ENCODE data around the gene PADI4.

PADI4 gene

DNA sequence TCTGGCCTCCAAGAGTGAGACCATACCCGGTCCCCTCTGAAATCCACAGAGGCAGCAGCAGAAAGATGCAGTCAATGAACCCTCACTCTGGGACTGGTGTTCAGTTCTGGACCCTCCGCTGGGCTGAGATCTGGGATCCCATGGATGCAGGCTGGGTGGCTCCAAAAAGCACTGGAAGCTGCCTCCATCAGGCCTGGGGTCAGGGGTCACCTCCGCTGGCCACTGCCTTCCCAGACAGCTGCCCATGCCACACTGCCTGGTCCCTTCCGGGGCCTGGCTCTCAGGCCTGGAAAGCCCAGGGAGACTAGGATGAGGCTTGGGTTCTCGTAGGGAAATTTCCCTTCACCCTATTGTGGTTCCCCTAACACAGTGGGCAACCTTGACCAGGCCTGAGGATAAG, 21.4 kb upstream of the PADI4 start:
- no peak for DNase-seq

DNA sequence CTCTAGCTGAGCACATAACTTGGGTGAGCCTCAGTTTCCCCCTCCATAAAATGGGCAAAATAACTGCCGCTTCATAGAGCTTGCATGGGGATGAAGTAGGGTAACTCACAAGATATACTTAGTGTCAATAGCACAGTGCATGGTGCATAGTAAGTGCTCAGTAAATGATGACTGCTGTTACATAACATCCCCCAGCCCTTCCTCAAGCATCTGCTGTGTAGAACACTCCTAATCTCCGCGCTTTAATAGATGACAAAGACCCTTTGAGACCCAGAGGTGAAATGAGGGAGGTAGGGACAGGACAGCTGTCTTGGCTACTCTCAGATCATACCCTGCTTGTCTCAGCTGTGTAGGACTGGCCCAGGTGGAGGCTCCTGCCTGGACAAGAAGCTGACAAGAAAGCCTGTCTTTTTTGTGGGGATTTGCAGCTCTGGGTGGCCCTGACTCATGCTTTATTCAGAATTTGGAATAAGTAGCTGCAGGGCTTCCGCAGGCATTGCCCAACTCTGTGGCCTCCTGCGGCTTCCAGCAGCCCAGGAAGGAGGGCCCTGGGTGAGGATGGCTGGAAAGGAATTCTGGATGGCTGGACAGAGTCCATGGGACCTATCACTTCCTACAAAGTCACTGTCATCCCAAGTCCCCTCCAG, 20.7 kb upstream of the PADI4 start:
- no peak for DNase-seq

DNA sequence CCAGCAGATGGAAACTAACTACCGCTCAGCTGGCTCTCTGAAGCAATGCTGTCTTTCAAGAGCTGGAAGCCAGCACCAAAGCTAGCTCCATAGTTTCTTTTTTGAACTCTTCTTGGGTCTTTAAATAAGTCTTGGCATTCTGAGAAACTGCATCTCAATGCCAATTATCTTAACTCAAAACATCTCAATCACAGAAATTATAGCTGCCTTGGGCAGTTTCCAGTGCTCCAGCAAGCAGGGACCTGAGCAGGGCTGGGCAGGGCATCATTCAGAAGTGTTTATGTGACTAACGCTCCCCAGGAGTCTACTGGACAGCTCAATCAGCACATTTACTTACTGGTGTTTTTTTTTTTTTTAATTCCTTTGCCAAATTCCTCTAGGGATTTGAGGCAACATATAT, 18.3 kb upstream of the PADI4 start:
- DNase-seq = no peak

DNA sequence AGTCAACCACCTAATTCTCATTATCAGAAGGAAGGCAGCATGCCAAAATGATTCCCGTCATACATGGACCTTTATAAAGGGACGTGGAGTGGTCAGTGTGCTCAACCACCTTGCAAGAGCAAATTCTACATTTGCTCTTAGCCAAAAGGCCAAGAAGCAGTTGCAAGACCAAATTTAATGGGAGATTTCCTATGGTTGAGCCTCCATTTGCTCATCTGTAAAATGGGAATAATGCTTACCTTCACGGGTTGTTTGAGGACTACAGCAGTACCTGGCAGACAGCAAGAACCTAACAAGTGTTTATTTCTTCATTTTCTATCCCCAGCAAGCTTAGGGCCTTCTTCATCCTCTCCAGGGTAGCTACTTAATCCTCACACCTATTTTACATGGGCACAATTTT, 17.4 kb upstream of the PADI4 start:
- DNase-seq = no peak

DNA sequence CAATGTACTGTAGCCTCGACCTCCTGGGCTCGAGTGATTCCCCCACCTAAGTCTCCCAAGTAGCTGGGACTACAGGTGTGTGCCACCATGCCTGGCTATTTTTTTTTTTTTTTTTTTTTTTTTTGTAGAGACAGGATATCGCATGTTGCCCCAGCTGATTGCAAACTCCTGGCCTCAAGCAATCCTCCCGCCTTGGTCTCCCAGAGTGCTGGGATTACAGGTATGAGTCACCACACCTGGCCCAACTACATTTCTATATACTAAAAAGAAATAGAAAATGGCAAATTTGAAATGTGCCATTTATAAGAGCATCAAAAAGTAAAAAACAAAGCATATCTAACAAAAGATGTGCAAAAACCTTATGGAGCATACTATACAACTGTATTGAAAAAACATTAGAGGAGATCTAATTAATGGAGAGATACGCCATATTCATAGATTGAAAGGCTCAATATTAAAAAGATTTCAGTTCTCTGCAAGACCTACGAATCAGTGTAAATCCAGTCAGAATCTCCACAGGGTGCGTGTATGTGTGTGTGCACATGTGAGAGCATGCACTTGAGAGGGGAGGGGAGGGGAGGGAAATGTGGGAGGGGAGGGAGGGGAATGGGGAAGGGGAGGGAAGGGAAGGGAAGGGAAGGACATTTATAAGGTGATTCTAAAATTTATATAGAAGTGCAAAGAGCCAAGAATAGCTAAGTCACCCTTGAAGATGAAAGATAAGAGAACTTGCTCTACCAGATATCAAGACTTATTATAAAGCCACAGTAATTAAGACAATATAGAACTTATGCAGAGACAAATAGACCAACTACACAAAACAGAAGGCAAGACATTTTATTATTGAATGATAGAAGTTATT, 15.5 kb upstream of the PADI4 start:
- no peak for DNase-seq

DNA sequence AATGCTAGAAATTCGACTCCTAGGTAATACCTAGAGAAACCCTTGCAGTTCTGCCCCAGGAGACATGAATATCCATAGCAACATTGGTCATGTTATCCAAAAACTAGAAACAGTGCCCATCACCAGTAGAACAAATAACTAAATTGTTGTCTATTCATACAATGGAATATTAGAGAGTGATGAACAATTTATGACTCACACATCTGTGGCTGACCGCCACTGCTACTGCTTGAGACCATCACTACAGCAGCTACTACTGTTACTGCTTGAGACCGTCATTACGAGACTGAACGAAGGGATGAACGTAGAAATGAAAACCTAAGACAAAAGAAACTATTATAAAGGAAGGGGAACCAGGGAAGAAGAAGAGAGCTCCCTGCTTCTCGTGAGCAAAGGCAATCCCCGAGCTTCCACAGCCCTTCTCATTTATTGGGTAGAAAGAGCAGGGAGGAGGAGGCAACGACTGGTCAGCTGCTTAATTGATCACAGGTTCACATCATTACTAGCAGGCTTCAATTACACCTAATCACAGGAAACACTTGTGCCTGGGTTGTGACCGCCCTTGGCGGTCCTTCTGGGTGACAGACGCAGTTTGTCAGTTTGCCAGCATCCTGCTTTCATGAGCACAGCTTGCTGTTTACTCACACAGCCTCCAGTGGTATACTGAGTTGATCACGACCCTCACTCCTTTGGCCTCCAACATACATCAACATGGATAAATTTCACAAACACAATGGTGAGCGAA, 14.1 kb upstream of the PADI4 start:
- peak; percentile 3 for DNase-seq

DNA sequence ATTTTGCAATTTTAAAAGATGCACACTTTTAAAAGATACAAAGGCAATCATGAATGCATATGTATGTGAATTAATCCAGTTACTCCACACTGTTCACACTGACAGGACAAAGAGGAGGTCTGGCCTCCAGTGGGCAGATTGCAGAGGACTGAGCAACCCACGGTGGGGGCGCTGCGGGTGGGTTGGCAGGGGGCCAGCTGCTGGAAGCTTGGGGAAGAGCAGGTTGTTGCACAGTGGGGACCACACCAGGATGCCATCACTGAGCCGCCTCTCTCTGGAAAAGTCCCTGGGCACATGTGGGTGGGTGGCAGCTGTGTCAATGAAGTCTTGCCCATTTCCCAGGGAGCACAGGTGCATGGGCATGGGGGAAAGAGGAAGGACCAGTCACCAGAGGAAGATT, 12.7 kb upstream of the PADI4 start:
- no peak for DNase-seq

DNA sequence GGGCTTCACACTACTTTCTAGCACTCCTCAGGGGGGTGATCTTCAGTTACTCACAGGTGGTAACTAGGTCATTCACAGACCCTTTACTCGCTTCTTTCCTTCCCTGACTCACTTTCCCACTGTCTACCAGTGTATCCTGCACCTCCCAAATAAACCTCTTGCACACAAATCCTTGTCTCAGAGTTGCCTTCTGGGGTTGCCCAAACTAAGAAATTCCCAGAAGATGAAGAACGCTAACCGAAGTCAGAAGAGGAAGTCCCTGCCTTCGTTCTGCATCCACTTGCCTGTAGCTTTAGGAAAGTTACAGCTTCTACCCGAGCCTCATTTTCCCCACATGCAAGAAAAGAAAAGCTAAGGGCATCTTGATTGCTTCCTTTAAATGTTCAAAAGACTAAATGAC, 11.9 kb upstream of the PADI4 start:
- DNase-seq = no peak

DNA sequence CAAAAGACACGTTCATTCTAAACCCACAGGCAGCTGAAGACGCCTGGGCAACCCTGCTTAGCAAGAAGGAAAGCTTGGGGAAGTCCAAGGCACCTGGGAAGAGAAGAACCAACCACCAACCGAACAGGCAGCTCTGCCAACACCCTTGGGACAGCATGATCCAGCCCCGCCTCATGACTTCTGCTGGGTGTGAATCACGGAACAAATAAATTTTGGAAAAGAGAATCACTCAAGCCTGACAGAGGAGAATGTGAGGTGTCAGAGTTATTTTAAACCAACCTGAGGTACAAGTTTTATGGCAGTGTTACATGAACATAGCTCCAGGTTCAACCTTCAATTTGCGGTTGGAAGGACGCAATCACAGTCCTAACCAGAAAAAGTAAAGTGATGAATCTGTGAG, 10.0 kb upstream of the PADI4 start:
- DNase-seq = no peak

DNA sequence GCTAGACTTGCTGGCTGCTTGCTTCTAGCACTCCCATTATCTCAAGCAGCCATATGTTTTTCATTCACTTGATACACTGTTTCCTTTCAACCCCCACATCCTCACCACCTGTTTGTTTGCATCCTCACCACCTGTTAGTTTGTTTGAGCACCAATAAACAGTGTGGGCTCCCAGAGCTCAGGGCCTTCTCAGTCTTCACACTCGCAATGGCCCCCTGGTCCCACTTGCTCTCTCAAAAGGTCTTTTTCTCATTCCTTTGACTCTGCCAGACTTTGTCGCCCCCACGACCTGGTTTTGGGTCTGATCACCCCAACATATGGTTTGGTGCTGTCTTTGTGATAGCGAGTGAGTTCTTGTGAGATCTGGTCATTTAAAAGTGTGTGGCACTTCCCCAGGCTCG, 6.2 kb upstream of the PADI4 start:
- no peak for DNase-seq

DNA sequence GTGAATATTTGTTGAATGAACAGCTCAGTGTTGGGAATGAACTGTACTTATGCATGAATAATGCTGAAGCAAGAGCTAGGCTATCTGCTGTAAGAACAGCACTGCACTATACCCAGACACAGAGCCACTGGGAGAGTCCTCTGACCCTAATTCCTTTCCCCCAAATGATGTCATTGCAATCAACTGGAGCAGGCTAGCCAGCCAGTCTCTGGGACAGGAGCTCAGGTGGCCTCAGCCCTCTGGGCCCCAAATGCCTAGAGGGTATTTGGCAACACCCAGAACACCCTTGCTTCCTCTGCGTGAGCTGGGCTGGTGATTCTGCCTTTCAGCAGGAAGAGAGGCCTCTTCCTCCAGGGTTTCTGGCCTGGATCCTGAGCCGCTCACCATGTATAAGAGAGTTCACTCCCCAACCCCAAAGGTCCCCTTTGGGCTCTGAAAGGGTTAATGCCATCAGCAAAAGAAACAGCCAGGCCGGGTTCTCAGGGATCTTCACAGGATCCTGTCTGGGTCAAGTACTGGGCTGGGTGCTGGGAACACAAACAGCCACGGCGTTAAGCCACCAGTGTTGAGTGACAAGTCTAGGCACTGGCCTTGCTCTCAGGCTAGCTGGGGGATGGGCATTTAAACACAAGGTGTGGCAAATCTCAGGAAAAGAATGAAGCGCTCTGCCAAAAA, 3.7 kb upstream of the PADI4 start:
- DNase-seq = no peak

DNA sequence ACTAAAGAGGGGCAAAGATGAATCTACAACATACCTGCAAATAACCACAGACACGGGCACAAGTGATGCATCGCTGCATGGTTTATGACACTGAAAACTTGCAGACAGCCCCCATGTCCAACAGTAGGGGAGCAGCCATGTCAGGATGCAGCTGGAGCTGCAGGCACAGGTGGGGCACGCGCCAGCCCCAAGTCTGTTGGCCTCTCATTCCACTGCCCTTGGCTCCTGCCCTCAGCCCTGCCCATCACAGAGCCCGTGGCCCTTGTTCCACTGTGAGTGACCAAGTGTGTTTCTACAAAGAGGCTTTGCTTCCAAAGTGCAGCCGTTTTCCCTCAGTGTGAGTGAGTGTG, 3.2 kb upstream of the PADI4 start:
- DNase-seq = no peak

DNA sequence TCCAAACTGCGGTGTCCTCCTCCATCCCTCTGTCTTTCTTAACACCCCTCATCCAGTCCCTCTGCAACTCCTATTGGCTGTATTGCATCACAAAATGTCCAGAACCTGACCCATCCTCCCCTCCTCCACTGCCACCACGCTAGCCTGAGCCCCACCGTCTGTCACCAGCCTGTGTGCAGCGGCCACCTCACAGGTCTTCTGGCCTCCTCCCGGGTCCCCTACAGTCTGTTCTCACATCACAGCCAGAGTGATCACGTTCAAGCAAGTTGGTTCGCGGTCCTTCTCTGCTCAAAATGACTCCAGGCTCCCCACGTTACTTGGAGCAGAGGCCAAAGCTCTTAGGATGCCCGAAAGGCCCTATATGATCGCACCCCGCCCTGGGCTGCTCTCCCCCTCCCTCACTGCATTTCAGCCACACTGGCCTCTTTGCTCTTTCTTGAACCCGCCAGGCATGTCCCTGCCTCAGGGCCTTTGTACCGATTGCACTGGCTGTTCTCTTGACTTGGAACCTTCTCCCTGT, 2.4 kb upstream of the PADI4 start:
- DNase-seq = no peak

DNA sequence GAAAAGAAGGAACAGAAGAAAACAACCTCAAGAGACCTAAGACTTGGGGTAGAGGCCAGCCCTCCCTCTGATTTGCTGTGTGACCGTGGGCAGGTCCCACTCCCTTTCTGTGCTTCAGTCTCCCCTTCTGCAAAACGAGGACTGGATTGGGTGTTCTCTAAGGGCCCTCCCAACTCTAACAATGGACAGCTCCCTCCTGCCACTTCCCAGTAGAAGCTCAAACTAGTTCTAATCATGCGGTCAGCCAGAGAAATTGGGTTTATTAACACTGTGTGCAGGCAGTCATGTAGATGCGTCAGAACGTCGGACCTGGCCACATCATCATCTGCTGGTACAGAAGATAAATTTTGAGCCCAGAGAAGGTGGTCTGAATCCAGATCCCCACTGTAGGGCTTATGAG, 1.6 kb upstream of the PADI4 start:
- DNase-seq = no peak

DNA sequence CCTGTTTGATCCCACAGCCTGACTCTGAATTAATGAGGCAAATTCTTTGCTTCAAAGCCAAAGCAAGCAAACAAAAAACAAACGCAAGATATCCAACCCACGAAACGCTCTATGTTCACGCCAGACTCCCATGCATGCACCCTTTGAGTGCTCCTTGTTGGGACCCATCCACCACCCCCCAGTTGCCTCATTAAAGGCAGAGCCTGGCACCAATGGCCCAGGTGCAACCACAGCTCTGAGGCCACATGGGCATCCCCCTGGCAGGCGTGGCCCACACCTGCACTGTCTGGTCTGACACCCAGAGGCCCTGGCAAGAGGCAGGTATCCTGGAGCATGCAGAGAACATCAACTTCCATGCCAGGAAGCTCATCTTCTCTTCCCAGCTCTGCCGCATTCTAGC, 1.1 kb upstream of the PADI4 start:
- DNase-seq = no peak

DNA sequence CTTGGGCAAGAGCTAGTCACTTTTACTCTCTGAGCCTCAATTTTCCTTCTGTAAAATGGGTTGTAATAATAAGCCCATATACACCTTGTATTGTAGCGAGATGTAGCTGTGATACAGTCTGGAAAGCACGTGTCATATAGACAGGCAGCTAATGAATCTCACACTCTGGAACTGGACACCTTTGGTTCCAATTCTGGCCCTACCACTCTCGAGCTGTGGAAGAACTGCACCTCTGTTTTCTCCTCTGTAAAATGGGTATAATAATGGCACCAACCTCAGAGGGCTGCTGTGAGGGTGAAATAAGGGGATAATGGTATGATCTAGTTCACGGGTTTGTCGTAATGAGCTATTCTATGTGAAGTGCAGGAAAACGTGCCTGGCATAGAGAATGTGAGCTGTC, 668 bp upstream of the PADI4 start:
- no peak for DNase-seq

DNA sequence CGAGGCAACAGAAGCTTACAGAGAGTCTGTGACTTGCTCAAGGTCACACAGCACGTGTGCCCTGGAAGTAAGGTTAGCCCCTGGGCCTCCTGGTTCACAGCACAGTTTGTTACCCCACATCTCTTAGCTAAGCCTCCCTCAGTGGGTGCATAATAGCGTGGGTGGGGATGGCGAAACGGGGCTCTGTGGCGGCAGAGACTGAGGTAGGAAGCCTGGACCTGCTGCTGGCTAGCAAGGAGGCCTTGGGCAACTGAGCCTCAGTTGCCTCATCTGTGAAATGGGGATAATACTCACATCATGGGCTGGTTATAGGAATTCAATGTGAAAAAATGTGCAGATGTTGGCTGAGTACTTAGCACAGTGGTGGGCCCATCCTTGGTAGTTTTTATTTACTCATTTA, 596 bp downstream of the PADI4 start:
- no peak for DNase-seq

DNA sequence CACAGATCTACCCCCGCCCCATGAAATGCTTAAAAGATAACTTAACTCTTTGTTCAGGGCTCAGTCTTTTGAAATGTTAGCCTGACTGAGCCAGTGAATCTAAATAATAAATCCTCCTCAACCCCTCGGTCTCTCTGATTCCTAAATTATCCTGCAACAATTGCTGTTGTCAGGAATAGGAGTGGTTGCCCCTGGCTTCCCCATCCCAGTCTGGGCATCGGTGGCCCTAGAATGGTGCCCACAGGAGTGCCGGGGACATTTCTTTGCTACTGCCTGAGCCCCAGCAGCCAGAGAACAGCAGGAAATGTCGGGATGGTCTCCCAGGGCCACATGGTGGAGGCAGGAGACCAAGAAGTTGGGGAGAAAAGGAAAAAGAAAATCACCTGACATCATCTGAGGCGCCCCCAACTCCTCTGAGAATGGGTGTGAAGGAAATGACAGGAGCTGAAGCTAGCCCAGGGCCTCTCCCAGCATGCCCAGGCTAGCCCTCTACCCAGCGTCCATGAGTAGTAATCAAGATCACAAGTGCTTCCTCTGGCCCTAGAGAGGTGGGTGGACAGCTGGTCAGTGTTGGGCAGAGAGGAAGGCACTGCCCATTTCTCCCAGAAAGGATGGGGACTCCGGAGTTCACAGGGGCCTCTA, 1.6 kb downstream of the PADI4 start:
- no peak for DNase-seq

DNA sequence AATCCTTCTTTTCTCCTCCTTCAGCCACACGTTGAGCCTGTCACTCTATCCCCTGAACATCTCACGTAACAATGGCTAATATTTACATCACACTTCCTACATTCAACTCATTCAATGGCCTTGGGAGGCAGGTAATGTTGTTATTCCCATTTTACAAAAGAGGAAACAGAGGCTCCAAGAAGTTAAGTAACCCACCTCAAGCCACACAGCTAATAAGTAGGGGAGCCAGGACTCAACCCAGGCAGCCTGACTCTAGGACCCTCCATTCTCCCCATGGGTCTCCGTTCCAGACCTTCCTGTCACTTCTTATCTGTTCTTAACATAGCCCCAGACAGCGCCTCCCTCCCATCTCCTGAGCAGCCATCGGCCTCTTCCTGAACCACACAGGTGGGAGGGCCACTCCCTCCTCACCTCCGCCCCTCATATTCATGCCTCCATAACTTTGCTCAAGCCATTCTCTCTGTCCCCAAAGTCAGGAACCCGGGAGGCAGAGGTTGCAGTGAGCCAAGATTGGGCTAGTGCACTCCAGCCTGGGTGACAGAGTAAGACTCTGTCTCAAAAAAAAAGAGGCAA, 2.2 kb downstream of the PADI4 start:
- DNase-seq = no peak

DNA sequence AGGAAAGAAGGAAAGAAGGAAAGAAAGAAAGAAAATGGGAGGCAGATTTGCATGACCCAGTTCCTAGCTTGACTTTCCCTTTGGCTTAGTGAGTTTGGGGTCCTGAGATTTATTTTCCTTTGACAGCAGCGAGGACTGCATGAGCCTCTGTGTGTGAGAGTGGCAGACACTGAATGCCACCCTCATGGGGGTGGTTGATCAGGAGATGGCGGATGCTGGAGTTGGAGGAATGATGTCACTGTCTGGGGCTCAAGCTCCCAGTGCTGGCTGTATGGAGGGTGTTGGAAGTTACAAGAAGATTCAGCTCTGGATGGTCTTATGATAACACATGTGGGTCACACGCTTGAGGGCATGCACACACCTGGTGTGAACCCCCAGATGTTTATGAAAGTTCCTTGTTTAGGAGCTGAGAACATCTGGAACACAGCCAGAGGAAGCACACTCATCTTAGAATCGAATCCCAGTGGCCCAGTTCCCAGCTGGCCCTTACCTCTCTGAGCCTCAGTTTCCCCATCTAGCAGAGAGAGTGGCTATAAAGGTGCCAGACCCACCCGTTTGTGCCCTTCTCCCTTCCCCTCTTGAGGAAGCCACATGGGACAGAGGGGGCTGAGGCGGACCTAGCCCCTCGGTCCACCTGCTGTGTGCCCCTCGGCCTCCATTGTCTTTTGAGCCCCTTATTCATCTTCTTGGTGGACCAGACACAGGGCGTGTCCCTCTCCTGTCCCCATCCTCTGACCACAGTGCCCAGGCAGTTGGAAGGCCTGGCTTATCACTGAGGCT, 5.7 kb downstream of the PADI4 start:
- DNase-seq = no peak

DNA sequence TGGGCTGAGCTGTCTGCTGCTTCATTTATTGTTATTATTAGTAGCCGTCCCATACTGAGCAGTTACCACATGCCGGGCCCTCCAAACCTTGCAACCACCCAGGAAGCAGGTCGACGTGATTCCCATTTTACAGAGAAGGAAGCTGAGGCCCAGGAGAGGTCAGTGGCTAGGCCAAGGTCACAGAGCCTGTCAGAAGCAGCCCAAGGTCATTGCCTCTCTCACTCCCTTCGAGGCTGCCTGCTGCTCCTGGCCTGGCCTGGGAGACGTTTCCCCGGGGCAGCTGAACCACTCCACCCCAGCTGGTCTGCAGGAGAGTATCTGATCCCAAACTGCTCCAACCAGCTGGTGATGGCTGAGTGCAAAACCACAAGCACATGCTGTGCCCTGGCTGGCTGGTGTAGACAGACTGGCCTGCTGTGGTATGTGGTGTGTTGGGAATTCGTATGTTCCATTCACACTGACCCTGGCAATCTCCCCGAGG, 6.5 kb downstream of the PADI4 start:
- no peak for DNase-seq

Measured in NCI-H2029 (cell line).